Measurements from ENCODE around the gene ACER3.
"Not testable (repeated sequence)": the region's sequence is repeated elsewhere in the genome, so short reads cannot be mapped to it uniquely, and the experiment has no call there.

The ACER3 gene

GRCh38 chr11:77040401-77040777, 179.7 kb downstream of the ACER3 start:
- H3K4me2 ChIP-seq: no peak overlapping the region
- H3K4me3 ChIP-seq: no peak overlapping the region
- H3K9ac ChIP-seq: no peak overlapping the region
- no peak for TF ChIP-seq Cebpa-rat (IDR thresholded peaks at IDR 0.05)
- peaks cover 16% of the 10 kb centered on the region for H3K27me3 ChIP-seq
- peaks cover 19% of the 10 kb centered on the region for H3K4me1 ChIP-seq
- no peaks in the 10 kb centered on the region for H4K20me1 ChIP-seq
- no peak overlapping the region for H3K27ac ChIP-seq
- peaks cover 11% of the 10 kb centered on the region for H3K9me3 ChIP-seq
- H3K36me3 ChIP-seq: no peaks in the 10 kb centered on the region

- Histone ChIP-seq H3K9ac (no peak overlapping the region), H3K36me3 (no peaks in the 10 kb centered on the region), H3K9me3 (peaks cover 11% of the 10 kb centered on the region), H3K4me1 (peaks cover 21% of the 10 kb centered on the region), H4K20me1 (no peaks in the 10 kb centered on the region), H3K4me2 (no peak overlapping the region), H3K4me3 (no peak overlapping the region), H3K27ac (no peak overlapping the region), H3K27me3 (peaks cover 16% of the 10 kb centered on the region)
- TF ChIP-seq Cebpa-rat (IDR thresholded peaks at IDR 0.05): no peak
Observed at GRCh38 chr11:77040889-77041288, 180.2 kb downstream of the ACER3 start.

GRCh38 chr11:77042111-77042726, 181.5 kb downstream of the ACER3 start:
- Histone ChIP-seq H3K4me3 (no peak overlapping the region), H3K4me2 (no peak overlapping the region), H3K27ac (no peak overlapping the region), H4K20me1 (no peaks in the 10 kb centered on the region), H3K4me1 (peaks cover 28% of the 10 kb centered on the region), H3K9me3 (peaks cover 11% of the 10 kb centered on the region), H3K27me3 (peaks cover 16% of the 10 kb centered on the region), H3K36me3 (no peaks in the 10 kb centered on the region), H3K9ac (no peak overlapping the region)
- no peak for TF ChIP-seq Cebpa-rat (IDR thresholded peaks at IDR 0.05)

GRCh38 chr11:77044356-77044755, 183.6 kb downstream of the ACER3 start:
- H3K27ac ChIP-seq: no peak overlapping the region
- H3K36me3 ChIP-seq: no peaks in the 10 kb centered on the region
- peaks cover 11% of the 10 kb centered on the region for H3K9me3 ChIP-seq
- peaks cover 16% of the 10 kb centered on the region for H3K4me1 ChIP-seq
- no peak for TF ChIP-seq Cebpa-rat (IDR thresholded peaks at IDR 0.05)
- H3K4me3 ChIP-seq: no peak overlapping the region
- H3K9ac ChIP-seq: no peak overlapping the region
- H4K20me1 ChIP-seq: no peaks in the 10 kb centered on the region
- H3K4me2 ChIP-seq: no peak overlapping the region
- H3K27me3 ChIP-seq: peaks cover 10% of the 10 kb centered on the region

GRCh38 chr11:77044886-77045285, 184.2 kb downstream of the ACER3 start:
- H3K36me3 ChIP-seq: no peaks in the 10 kb centered on the region
- peaks cover 8% of the 10 kb centered on the region for H3K9me3 ChIP-seq
- TF ChIP-seq Cebpa-rat (IDR thresholded peaks at IDR 0.05): no peak
- H4K20me1 ChIP-seq: no peaks in the 10 kb centered on the region
- peaks cover 11% of the 10 kb centered on the region for H3K4me1 ChIP-seq
- H3K9ac ChIP-seq: no peak overlapping the region
- peaks cover 5% of the 10 kb centered on the region for H3K27me3 ChIP-seq
- no peak overlapping the region for H3K4me2 ChIP-seq
- H3K27ac ChIP-seq: no peak overlapping the region
- no peak overlapping the region for H3K4me3 ChIP-seq

GRCh38 chr11:77046060-77046501, 185.4 kb downstream of the ACER3 start:
- no peak overlapping the region for H3K9ac ChIP-seq
- no peak overlapping the region for H3K4me2 ChIP-seq
- H3K4me1 ChIP-seq: peaks cover 11% of the 10 kb centered on the region
- no peaks in the 10 kb centered on the region for H4K20me1 ChIP-seq
- H3K27me3 ChIP-seq: no peaks in the 10 kb centered on the region
- H3K9me3 ChIP-seq: no peaks in the 10 kb centered on the region
- no peak for TF ChIP-seq Cebpa-rat (IDR thresholded peaks at IDR 0.05)
- no peak overlapping the region for H3K27ac ChIP-seq
- no peak overlapping the region for H3K4me3 ChIP-seq
- no peaks in the 10 kb centered on the region for H3K36me3 ChIP-seq

- Histone ChIP-seq H3K4me3 (peak overlapping the region; percentile 58), H3K36me3 (no peaks in the 10 kb centered on the region), H3K4me1 (peaks cover 11% of the 10 kb centered on the region), H3K9ac (no peak overlapping the region), H3K9me3 (no peaks in the 10 kb centered on the region), H3K27ac (no peak overlapping the region), H3K4me2 (peak overlapping the region; percentile 90), H4K20me1 (no peaks in the 10 kb centered on the region), H3K27me3 (no peaks in the 10 kb centered on the region)
- no peak for TF ChIP-seq Cebpa-rat (IDR thresholded peaks at IDR 0.05)
Observed at GRCh38 chr11:77047007-77047927, 186.5 kb downstream of the ACER3 start.

GRCh38 chr11:77047928-77048446, 187.3 kb downstream of the ACER3 start:
- H3K9ac ChIP-seq, H4K20me1 ChIP-seq, H3K27me3 ChIP-seq, H3K4me2 ChIP-seq, H3K9me3 ChIP-seq, H3K36me3 ChIP-seq, H3K4me3 ChIP-seq, H3K27ac ChIP-seq: not testable (repeated sequence)
- H3K4me1 ChIP-seq: peaks cover 11% of the 10 kb centered on the region

- no peaks in the 10 kb centered on the region for H3K36me3 ChIP-seq
- H3K9ac ChIP-seq: no peak overlapping the region
- H3K4me2 ChIP-seq: no peak overlapping the region
- no peaks in the 10 kb centered on the region for H3K9me3 ChIP-seq
- H3K4me3 ChIP-seq: no peak overlapping the region
- H3K4me1 ChIP-seq: peaks cover 11% of the 10 kb centered on the region
- H4K20me1 ChIP-seq: no peaks in the 10 kb centered on the region
- no peak overlapping the region for H3K27ac ChIP-seq
- no peaks in the 10 kb centered on the region for H3K27me3 ChIP-seq
- TF ChIP-seq Cebpa-rat (IDR thresholded peaks at IDR 0.05): no peak
Observed at GRCh38 chr11:77049026-77049425, 188.3 kb downstream of the ACER3 start.

GRCh38 chr11:77051511-77051910, 190.8 kb downstream of the ACER3 start:
- no peaks in the 10 kb centered on the region for H3K36me3 ChIP-seq
- no peak overlapping the region for H3K27ac ChIP-seq
- TF ChIP-seq Cebpa-rat (IDR thresholded peaks at IDR 0.05): no peak
- H3K9me3 ChIP-seq: peaks cover 9% of the 10 kb centered on the region
- H3K4me1 ChIP-seq: peaks cover 5% of the 10 kb centered on the region
- no peaks in the 10 kb centered on the region for H3K27me3 ChIP-seq
- no peak overlapping the region for H3K4me3 ChIP-seq
- no peak overlapping the region for H3K4me2 ChIP-seq
- H3K9ac ChIP-seq: no peak overlapping the region
- H4K20me1 ChIP-seq: no peaks in the 10 kb centered on the region
